Measurements from ENCODE around the gene DGLUCY. TPM values are rescaled to one million over a fixed set of nuclear protein-coding genes. Genes with fewer than 3 reads are reported as not detected.

Gene DGLUCY
- total and polyA plus RNA-seq, 2 of the 8 experiments (the other 6 are each of a cell fraction or from before 2014, with no cell fraction given): 24.9 to 31.8 TPM

DNA sequence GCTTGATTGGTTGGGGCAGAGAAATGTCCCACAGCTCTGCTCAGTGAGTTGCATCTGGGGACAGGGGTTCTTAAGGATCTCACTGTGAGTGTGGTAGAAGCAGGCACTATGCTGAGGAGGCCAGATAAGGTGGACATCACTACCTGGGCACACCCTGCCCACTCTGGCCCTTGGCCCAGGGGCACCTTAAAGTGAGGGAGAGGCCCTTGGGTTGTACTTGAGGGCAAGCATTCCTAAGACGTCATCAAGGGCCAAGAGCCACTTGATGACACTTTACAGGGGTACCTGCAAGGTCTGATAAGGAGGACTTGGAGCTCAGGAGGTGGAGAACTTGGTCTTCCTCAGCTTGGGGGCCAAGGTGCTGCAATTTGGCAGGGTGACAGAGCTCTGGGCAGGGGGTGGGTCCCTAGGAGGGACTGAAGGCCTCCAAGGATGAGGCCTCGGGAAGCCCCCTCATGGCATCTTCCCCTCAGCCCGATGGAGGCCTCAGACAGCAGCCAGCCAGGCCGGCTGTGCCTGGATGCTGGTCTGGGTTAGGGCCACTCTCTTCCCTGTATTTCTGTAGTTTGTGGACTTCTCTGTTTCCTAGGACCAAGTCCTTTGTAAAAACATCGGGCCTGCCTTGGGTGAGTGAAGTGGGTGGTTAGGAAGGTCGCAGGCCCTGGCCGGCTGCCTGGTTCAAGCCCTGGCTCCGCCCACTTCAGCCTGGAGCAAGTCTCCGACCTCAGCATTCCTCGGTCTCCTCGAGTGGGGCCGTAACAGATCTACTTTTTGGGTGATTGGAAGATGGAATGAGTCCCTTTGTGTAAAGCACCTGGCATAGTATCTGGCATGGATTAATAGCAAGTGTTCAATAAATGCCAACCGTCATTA is 105.9 kb downstream of the DGLUCY start:
- Histone ChIP-seq H3K23me2 (ENCODE audit: low read depth, low read length) (peaks cover 3% of the 10 kb centered on the region; the same call in 1 of the 2 replicates), H4K5ac (ENCODE audit: insufficient read length, low read depth, low read length) (no peak overlapping the region), H4K91ac (replicated peaks; ENCODE audit: insufficient read length, low read length) (no peak overlapping the region), H2AFZ (ENCODE audit: low read length) (no peak overlapping the region), H3K9me3 (ENCODE audit: insufficient read depth in 2 of 2, low read depth in 1 of 2, low read length in 1 of 2) (no peaks in the 10 kb centered on the region), H2BK5ac (ENCODE audit: low read depth, low read length) (no peak overlapping the region), H3K4me2 (ENCODE audit: insufficient read depth in 1 of 2, low read depth in 2 of 2, low read length in 2 of 2) (no peak overlapping the region), H3K36me3 (ENCODE audit: control insufficient read depth in 2 of 4, insufficient read depth in 4 of 4, low read length in 3 of 4) (peaks cover 0 to 8% (median 2%) of the 10 kb centered on the region in 4 experiments; a peak in 3 of 8 replicates), H3K27me3 (replicated peaks in 1 of 4; ENCODE audit: control insufficient read depth in 3 of 4, extremely low read depth in 1 of 4, insufficient read depth in 3 of 4, low read length in 3 of 4) (no peaks in the 10 kb centered on the region; a peak in 1 of 7 replicates), H3K56ac (replicated peaks; ENCODE audit: insufficient read length, low read depth, low read length) (no peak overlapping the region), H3K79me2 (ENCODE audit: control insufficient read depth in 1 of 2, insufficient read depth in 2 of 2, low read length in 2 of 2) (no peaks in the 10 kb centered on the region), H3K27ac (ENCODE audit: low read depth, low read length) (no peak overlapping the region), H3K14ac (ENCODE audit: insufficient read length) (no peak overlapping the region), H3K9ac (replicated peaks in 1 of 4; ENCODE audit: extremely low read depth in 1 of 4, low read depth in 3 of 4, low read length in 3 of 4) (no peak overlapping the region), H2BK15ac (ENCODE audit: low read length) (no peak overlapping the region), H2AK5ac (ENCODE audit: low read depth, low read length) (no peak overlapping the region), H3K4ac (replicated peaks; ENCODE audit: insufficient read length, low read depth, low read length) (no peak overlapping the region), H3K4me1 (replicated peaks in 1 of 4; ENCODE audit: control insufficient read depth in 3 of 4, insufficient read depth in 4 of 4, low read length in 3 of 4) (no peaks in the 10 kb centered on the region; a peak in 1 of 7 replicates), H3K23ac (ENCODE audit: insufficient read length) (no peak overlapping the region), H4K20me1 (replicated peaks in 1 of 2; ENCODE audit: control insufficient read depth in 1 of 2, insufficient read depth in 2 of 2, low read length in 2 of 2) (no peaks in the 10 kb centered on the region), H2BK120ac (replicated peaks; ENCODE audit: low read depth, low read length) (no peak overlapping the region), H2BK12ac (ENCODE audit: low read depth, low read length) (no peak overlapping the region), H3K79me1 (ENCODE audit: low read depth, low read length) (no peaks in the 10 kb centered on the region), H3K4me3 (ENCODE audit: extremely low read depth in 1 of 4, insufficient read depth in 2 of 4, low read depth in 3 of 4, low read length in 4 of 4) (no peak overlapping the region), H3K18ac (ENCODE audit: extremely low read depth, low read length) (no peak overlapping the region), H4K8ac (ENCODE audit: extremely low read depth, insufficient read depth, low read length) (no peak overlapping the region), H2BK20ac (ENCODE audit: low read length) (no peak overlapping the region)
- CTCF ChIA-PET (ENCODE audit: partially characterized antibody): interaction anchor here (0.6 to 0.7 kb wide), 2 partner anchors 47 to 317 kb away, joined by 3 read pairs; no protein-coding TSS in a partner anchor
- WGBS, 2 experiments (ENCODE audit: extremely low coverage in 1 of 2, insufficient coverage in 1 of 2, insufficient read length in 1 of 2, insufficient replicate concordance in 2 of 2, low coverage in 1 of 2, low lambda C conversion rate in 2 of 2, missing lambda C conversion rate in 1 of 2): 85% methylated on average over 13 of the region's 13 CpGs; no CpG with 5 or more reads in 1 of the 2 experiments
- POLR2A ChIA-PET (ENCODE audit: partially characterized antibody): interaction anchor here (0.6 to 1.6 kb wide), 2 partner anchors 9 to 82 kb away, joined by 3 to 5 read pairs; no protein-coding TSS in a partner anchor
- DNase-seq (ENCODE audit: low read depth in 1 of 2, low spot score in 2 of 2) (no peak), FAIRE-seq (no peak)
- TF ChIP-seq EP300 (IDR thresholded peaks at IDR 0.05; ENCODE audit: borderline replicate concordance in 1 of 2, low read depth in 2 of 2, low read length in 2 of 2) (no peak), CHD2 (IDR thresholded peaks at IDR 0.05; ENCODE audit: low read length) (no peak), TEAD4 (IDR thresholded peaks at IDR 0.05; ENCODE audit: low read depth, low read length) (no peak), SIN3A (conservative IDR thresholded peaks at IDR 0.05 in 1 of 2, IDR thresholded peaks at IDR 0.05 in 1 of 2; ENCODE audit: low read depth in 1 of 2, low read length in 2 of 2) (no peak), SP2 (IDR thresholded peaks at IDR 0.05; ENCODE audit: low read length) (no peak)
